GM06990 (cell line): ENCODE data around the gene SPSB4.
"Not testable (repeated sequence)": the region's sequence is repeated elsewhere in the genome, so short reads cannot be mapped to it uniquely, and the experiment has no call there.

ENCODE experiments used
- DNase-seq: peaks from one replicate; pipeline ENCODE4 v3.0.0-alpha.2; 2011; ENCODE audit not compliant: insufficient read length; ENCODE audit errors: extremely low read depth
- H3K27me3 ChIP-seq: replicated peaks from 2 replicates; pipeline ENCODE4 v1.6.0; 2011; ENCODE audit warnings: low read length; ENCODE audit not compliant: control insufficient read depth, insufficient read depth
- H3K36me3 ChIP-seq: 2 replicates; pipeline ENCODE4 v1.5.1; 2011; ENCODE audit warnings: low read length; ENCODE audit not compliant: control insufficient read depth, insufficient read depth
- H3K4me3 ChIP-seq: replicated peaks from 2 replicates; pipeline ENCODE4 v1.5.1; 2011; ENCODE audit warnings: low read depth, mild to moderate bottlenecking, control low read depth, low read length
- TF ChIP-seq, protein P1 (sequence below): IDR thresholded peaks from 2 replicates; pipeline ENCODE4 v1.5.1; 2011; ENCODE audit warnings: low read length, control low read depth, mild to moderate bottlenecking, inconsistent platforms; ENCODE audit not compliant: insufficient read depth, poor library complexity, severe bottlenecking

Gene SPSB4

GRCh38 chr3:141115789-141116541, 64.8 kb downstream of the SPSB4 start:
- H3K4me3 ChIP-seq: no peak overlapping the region
- TF ChIP-seq, protein P1, sequence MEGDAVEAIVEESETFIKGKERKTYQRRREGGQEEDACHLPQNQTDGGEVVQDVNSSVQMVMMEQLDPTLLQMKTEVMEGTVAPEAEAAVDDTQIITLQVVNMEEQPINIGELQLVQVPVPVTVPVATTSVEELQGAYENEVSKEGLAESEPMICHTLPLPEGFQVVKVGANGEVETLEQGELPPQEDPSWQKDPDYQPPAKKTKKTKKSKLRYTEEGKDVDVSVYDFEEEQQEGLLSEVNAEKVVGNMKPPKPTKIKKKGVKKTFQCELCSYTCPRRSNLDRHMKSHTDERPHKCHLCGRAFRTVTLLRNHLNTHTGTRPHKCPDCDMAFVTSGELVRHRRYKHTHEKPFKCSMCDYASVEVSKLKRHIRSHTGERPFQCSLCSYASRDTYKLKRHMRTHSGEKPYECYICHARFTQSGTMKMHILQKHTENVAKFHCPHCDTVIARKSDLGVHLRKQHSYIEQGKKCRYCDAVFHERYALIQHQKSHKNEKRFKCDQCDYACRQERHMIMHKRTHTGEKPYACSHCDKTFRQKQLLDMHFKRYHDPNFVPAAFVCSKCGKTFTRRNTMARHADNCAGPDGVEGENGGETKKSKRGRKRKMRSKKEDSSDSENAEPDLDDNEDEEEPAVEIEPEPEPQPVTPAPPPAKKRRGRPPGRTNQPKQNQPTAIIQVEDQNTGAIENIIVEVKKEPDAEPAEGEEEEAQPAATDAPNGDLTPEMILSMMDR: no peak
- no peak for DNase-seq
- no peaks in the 10 kb centered on the region for H3K36me3 ChIP-seq
- no peaks in the 10 kb centered on the region for H3K27me3 ChIP-seq

DNA sequence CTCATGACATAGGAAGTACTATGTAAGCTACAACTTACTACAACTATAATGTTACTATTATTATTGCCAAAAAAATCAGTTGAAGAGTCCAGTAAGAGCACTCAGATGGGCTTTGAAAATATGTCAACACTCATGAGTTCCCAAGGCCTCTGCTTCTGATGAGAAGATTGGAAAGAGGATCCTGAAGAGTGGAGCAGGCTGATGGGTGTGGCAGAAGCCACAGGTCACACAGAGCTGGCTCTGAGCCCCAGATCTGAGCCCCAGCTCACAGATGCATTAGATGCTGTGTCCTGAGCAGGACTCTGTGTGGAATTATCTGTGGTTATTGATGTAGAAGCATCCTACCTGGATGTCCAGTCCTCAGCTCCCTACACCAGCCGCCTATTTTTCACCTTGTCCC, 65.6 kb downstream of the SPSB4 start:
- TF ChIP-seq, protein P1: no peak
- H3K27me3 ChIP-seq: no peaks in the 10 kb centered on the region
- no peak for DNase-seq
- H3K36me3 ChIP-seq: no peaks in the 10 kb centered on the region
- no peak overlapping the region for H3K4me3 ChIP-seq

GRCh38 chr3:141117982-141118381, 66.8 kb downstream of the SPSB4 start:
- not testable (repeated sequence) for H3K36me3 ChIP-seq, H3K4me3 ChIP-seq, DNase-seq, H3K27me3 ChIP-seq

DNA sequence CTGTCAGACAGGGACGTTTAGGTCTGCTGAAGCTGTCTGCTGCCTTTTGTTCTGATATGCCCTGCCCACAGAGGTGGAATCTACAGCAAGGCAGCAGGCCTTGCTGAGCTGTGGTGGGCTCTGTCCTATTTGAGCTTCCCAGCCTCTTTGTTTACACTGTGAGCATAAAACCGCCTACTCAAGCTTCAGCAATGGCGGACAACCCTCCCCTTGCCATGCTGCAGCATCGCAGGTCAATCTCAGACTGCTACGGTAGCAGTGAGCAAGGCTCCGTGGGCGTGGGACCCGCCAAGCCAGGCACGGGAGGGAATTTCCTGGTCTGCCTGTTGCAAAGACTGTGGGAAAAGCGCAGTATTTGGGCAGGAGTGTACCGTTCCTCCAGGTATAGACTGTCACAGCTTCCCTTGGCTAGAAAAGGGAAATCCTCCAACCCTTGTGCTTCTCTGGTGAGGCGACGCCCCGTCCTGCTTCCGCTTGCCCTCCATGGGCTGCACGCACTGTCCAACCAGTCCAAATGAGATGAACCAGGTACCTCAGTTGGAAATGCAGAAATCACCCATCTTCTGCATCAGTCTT, 71.4 kb downstream of the SPSB4 start:
- no peaks in the 10 kb centered on the region for H3K36me3 ChIP-seq
- no peaks in the 10 kb centered on the region; the same call in 1 of the 2 replicates for H3K27me3 ChIP-seq
- H3K4me3 ChIP-seq: no peak overlapping the region
- TF ChIP-seq, protein P1: no peak
- no peak for DNase-seq

DNA sequence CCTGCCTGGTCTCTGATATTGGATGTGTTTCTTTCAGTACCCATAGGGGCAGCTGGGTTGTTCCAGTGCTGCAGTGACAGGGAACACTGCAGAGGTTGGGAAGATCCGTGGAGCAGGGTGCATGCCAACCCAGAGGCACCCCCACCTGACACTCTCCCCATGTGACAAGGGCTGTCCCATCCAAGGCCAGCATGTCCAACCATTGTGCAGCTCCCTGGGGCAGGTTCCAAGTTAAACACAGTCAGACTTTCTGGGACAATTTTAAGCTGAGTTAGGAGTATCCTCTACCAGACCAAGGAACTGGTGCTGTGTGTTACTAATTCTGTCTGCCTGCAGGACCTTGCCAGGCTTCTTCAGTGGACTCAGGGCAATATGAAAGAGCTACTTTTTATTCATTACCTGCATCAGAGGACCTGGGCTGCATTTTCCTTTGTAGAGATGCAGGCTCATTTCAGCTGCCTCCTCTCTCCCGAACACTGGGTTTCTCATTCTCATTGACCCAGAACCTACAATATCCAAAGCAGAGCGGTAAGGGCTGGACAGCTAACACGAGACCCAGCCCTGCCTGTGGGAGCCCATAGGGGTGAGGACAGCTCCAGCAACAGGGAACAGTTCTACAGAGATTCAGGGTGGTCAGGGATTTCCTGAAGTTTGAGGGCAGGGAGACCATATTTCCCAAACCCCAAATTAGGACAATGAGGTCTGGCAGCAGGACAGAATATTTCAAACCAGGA, 72.7 kb downstream of the SPSB4 start:
- no peaks in the 10 kb centered on the region; the same call in 1 of the 2 replicates for H3K27me3 ChIP-seq
- no peaks in the 10 kb centered on the region for H3K36me3 ChIP-seq
- TF ChIP-seq, protein P1: no peak
- H3K4me3 ChIP-seq: no peak overlapping the region
- DNase-seq: no peak

DNA sequence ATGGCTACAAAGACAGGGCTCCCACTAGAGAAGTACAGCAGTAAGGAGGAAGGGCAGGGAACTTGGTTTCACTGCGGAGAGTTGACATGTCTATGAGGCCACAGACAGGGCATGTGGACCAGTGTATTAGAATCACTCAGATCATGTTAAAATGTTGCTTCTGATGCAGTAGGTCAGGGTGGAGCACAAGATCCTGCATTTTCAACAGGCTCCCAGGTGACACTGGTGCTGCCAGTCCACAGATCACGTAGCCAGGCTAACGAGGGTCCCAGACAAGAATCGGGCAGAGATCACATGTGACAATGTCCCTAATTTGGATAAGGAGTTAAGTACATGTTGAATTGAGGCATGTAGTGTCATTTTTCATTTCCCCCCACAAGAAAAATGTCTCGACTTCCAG, 73.6 kb downstream of the SPSB4 start:
- no peak for DNase-seq
- H3K36me3 ChIP-seq: no peaks in the 10 kb centered on the region
- H3K27me3 ChIP-seq: no peaks in the 10 kb centered on the region; the same call in 1 of the 2 replicates
- TF ChIP-seq, protein P1: no peak
- H3K4me3 ChIP-seq: no peak overlapping the region
